PFSK-1 (cell line): ENCODE measurements around the gene SEC14L5.

Experiments
- FOXP2 ChIP-seq: optimal IDR thresholded peaks from 2 replicates; pipeline ENCODE3; 2011; ENCODE audit warnings: borderline replicate concordance, control low read depth, inconsistent platforms; ENCODE audit not compliant: insufficient read depth; ENCODE audit errors: extremely low read length, extremely low read depth
- POLR2AphosphoS5 ChIP-seq: IDR thresholded peaks from 2 replicates; pipeline ENCODE4 v1.6.1; 2012; ENCODE audit warnings: low read depth, mild to moderate bottlenecking, control low read depth, low read length, moderate library complexity
- REST ChIP-seq, 2 experiments: IDR thresholded peaks; 2 replicates each; pipeline versions ENCODE4 v1.6.1 to v1.8.0; 2011 to 2012; ENCODE audit warnings: low read depth in 2 of 2, low read length in 2 of 2, control low read depth in 1 of 2, inconsistent platforms in 1 of 2, mild to moderate bottlenecking in 1 of 2, moderate library complexity in 1 of 2; ENCODE audit not compliant: insufficient read depth in 1 of 2
- SIN3A ChIP-seq: IDR thresholded peaks from 2 replicates; pipeline ENCODE4 v1.6.1; 2012; ENCODE audit warnings: mild to moderate bottlenecking, low read length, moderate library complexity, borderline replicate concordance; ENCODE audit not compliant: insufficient read depth
- TAF1 ChIP-seq: IDR thresholded peaks from 2 replicates; pipeline ENCODE4 v1.6.1; 2012; ENCODE audit warnings: low read length, control low read depth, borderline replicate concordance; ENCODE audit not compliant: insufficient read depth

The SEC14L5 gene

DNA sequence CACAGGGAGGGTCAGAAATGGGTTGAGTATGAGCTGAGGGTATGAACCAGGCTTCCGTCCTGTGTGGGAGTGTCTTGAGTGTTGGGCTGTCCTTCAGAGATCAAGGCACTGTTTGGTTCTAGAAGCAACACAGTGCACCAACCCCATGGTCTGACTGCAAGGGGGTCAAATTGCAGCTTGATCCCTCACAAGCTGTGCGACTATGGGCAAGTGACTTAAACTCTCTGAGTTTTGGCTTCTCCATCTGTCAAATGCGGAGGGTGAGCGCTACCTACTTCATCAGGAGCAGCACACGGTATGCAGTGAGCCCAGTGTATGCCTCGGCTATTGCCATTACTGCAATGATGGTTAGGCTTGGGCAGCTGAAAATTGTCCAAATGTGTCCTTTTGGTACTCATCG is 21.0 kb downstream of the SEC14L5 start:
- no peak for TF ChIP-seq REST (IDR thresholded peaks at IDR 0.05; ENCODE audit: insufficient read depth in 1 of 2, low read depth in 2 of 2, low read length in 2 of 2)
- TF ChIP-seq SIN3A = no peak
- no peak for TF ChIP-seq POLR2AphosphoS5
- no peak for TF ChIP-seq FOXP2
- TF ChIP-seq TAF1 = no peak

- TF ChIP-seq FOXP2 = no peak
- no peak for TF ChIP-seq POLR2AphosphoS5
- no peak for TF ChIP-seq SIN3A
- TF ChIP-seq REST (IDR thresholded peaks at IDR 0.05; ENCODE audit: insufficient read depth in 1 of 2, low read depth in 2 of 2, low read length in 2 of 2) = no peak
- no peak for TF ChIP-seq TAF1
These were observed 21.9 kb downstream of the SEC14L5 start for GRCh38 chr16:4979736-4980660.

DNA sequence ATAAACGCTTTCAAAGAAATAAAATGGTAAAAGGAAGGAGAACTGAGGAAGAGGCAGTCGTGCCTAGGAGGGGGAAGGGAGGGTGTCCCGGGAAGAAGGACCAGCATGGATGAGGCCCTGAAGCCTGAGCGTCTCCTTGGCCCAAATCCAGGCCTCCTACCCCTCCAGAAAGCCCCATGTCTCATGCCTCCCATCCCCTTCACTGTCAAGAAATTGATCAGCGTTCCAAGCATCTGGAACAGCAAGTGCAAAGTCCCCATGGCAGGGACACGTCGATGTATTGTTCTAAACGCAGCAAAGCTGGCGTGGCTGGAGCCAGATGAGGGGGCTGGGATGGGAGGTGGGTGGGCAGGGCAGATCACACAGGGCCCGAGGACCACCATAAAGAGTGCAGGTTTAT is 22.6 kb downstream of the SEC14L5 start:
- no peak for TF ChIP-seq REST (IDR thresholded peaks at IDR 0.05; ENCODE audit: insufficient read depth in 1 of 2, low read depth in 2 of 2, low read length in 2 of 2)
- TF ChIP-seq POLR2AphosphoS5 = no peak
- no peak for TF ChIP-seq SIN3A
- no peak for TF ChIP-seq FOXP2
- TF ChIP-seq TAF1 = no peak

- TF ChIP-seq REST (IDR thresholded peaks at IDR 0.05; ENCODE audit: insufficient read depth in 1 of 2, low read depth in 2 of 2, low read length in 2 of 2) (no peak), SIN3A (no peak), POLR2AphosphoS5 (no peak), FOXP2 (no peak), TAF1 (no peak)
These were observed 23.3 kb downstream of the SEC14L5 start for GRCh38 chr16:4981473-4981872.

DNA sequence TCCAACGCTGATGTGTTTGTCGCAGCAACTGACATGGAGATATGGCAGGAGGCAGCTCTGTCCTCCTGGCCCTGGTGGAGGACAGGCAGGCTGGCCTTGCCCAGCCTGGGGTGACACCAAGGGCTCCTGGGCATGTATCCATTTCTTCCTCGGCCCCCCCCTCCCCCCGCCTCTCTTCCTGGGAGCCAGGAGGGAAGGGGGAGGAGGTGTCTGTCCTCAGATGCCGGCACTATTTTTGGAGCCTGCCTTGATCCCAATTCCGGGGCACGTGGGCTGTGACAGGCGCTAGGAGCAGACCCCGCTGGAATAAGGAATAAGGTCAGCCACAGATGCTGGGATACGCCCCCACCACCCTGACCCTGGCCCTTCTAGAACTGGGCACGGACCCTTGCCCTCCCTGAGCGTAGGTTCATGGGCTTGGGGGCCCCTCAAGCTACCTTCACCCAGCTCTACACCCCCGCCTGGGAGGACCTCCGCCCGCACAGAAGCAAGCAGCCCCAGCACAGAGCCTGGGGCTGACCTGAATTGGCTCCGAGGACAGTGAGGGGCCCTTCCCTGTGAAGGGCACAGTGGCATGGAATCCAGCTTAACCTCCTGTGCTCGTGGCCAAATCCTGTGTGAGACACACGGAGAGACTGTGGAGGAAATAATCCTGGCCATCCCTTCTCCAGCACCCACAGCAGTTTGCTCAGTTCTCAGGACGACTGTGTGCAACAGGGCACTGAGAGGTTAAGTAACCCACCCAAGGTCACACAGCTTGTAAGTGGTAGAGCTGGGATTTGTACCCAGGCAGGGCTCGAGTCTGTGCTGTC is 24.1 kb downstream of the SEC14L5 start:
- TF ChIP-seq FOXP2 = no peak
- TF ChIP-seq TAF1 = no peak
- no peak for TF ChIP-seq SIN3A
- TF ChIP-seq REST (IDR thresholded peaks at IDR 0.05; ENCODE audit: insufficient read depth in 1 of 2, low read depth in 2 of 2, low read length in 2 of 2) = no peak
- no peak for TF ChIP-seq POLR2AphosphoS5
